A673 (cell line): ENCODE measurements around the gene ADK. TPM values are rescaled to one million over a fixed set of nuclear protein-coding genes. Genes with fewer than 3 reads are reported as not detected.

ENCODE experiments used
- BruUV-seq: library from RNA; stranded (reverse); fragments of 400-500 nt; replicated peaks from 2 replicates; lab custom pipeline; 2021; lab: Mats Ljungman, UMichigan
- CTCF ChIA-PET: fragments of 300-600 bp; sonication (Branson Sonifier 250); formaldehyde crosslinking; loops from one replicate; lab custom pipeline; 2022; ENCODE audit warnings: antibody characterized with exemption; lab: Charles Lee
- POLR2A ChIA-PET: fragments of 300-600 bp; sonication (Branson Sonifier 250); formaldehyde crosslinking; loops from one replicate; lab custom pipeline; 2022; ENCODE audit warnings: antibody characterized with exemption; ENCODE audit not compliant: low non-redundant PET; lab: Charles Lee
- DNase-seq: peaks from one replicate; pipeline ENCODE4 v3.0.0-alpha.2; 2015; ENCODE audit warnings: low spot score
- H3K27ac ChIP-seq: fragments of 200-600 bp; sonication (generic); 2 replicates; pipeline ENCODE4 v1.5.1; 2016; ENCODE audit warnings: mixed run types, low read depth, mild to moderate bottlenecking, mixed read lengths, antibody characterized with exemption, low read length; ENCODE audit not compliant: poor library complexity, severe bottlenecking
- H3K27me3 ChIP-seq: fragments of 200-600 bp; sonication (generic); replicated peaks from 2 replicates; pipeline ENCODE4 v1.6.1; 2017; ENCODE audit warnings: mixed run types, low read depth, mild to moderate bottlenecking, mixed read lengths, antibody characterized with exemption, low read length; ENCODE audit not compliant: insufficient read depth, poor library complexity
- H3K36me3 ChIP-seq: fragments of 200-600 bp; sonication (generic); 2 replicates; pipeline ENCODE4 v1.6.1; 2016; ENCODE audit warnings: mixed run types, mild to moderate bottlenecking, mixed read lengths, antibody characterized with exemption, low read length; ENCODE audit not compliant: insufficient read depth, poor library complexity, severe bottlenecking
- H3K4me1 ChIP-seq: fragments of 200-600 bp; sonication (generic); 2 replicates; pipeline ENCODE4 v1.6.1; 2017; ENCODE audit warnings: mixed run types, mild to moderate bottlenecking, mixed read lengths, antibody characterized with exemption, low read length; ENCODE audit not compliant: insufficient read depth, poor library complexity, severe bottlenecking
- H3K4me3 ChIP-seq: fragments of 200-600 bp; sonication (generic); 2 replicates; pipeline ENCODE4 v1.5.1; 2016; ENCODE audit warnings: low read depth, mixed run types, mild to moderate bottlenecking, mixed read lengths, low read length; ENCODE audit not compliant: poor library complexity, severe bottlenecking
- H3K9me3 ChIP-seq: fragments of 200-600 bp; sonication (generic); 2 replicates; pipeline ENCODE4 v1.6.1; 2016; ENCODE audit warnings: mixed run types, low read depth, mild to moderate bottlenecking, mixed read lengths, antibody characterized with exemption, low read length; ENCODE audit not compliant: poor library complexity, severe bottlenecking
- CTCF ChIP-seq: fragments of 300-800, 200-600 bp; sonication (generic); conservative IDR thresholded peaks from 2 replicates; pipeline ENCODE4 v1.5.1; 2017; ENCODE audit warnings: low read depth, mild to moderate bottlenecking, antibody characterized with exemption, low read length, moderate library complexity, mixed read lengths
- EZH2 ChIP-seq: fragments of 200-600 bp; sonication (generic); IDR thresholded peaks from 2 replicates; pipeline ENCODE4 v1.6.1; 2017; ENCODE audit warnings: borderline replicate concordance, low read depth, mild to moderate bottlenecking, mixed read lengths, antibody characterized with exemption, low read length; ENCODE audit not compliant: poor library complexity, severe bottlenecking
- intact Hi-C: fragments of 100-400 bp; cut with micrococcal nuclease; formaldehyde crosslinking; loops from one replicate; pipeline ENCODE4 v1.10.0; 2022; ENCODE audit not compliant: unreplicated experiment
- total RNA-seq: library from RNA; stranded (reverse); gene quantifications from 2 replicates; pipeline ENCODE4 v1.2.3, GENCODE V29; 2021

Gene ADK
- total RNA-seq, 1 experiment from 2014 or later, result 49.0 TPM

- H3K4me1 ChIP-seq, result no peaks in the 10 kb centered on the region
- CTCF ChIA-PET, result no interaction called here
- no peak for DNase-seq
- no peak overlapping the region for H3K27ac ChIP-seq
- intact Hi-C loops, result no loop called here
- TF ChIP-seq EZH2 (no peak), CTCF (no peak)
- no peaks in the 10 kb centered on the region for H3K9me3 ChIP-seq
- POLR2A ChIA-PET, result no interaction called here
- H3K27me3 ChIP-seq, result no peaks in the 10 kb centered on the region
- no TSS peak for BruUV-seq
- no peak overlapping the region for H3K4me3 ChIP-seq
- no peaks in the 10 kb centered on the region for H3K36me3 ChIP-seq
Measured at GRCh38 chr10:74662635-74663034, 511.6 kb downstream of the ADK start.

- no peaks in the 10 kb centered on the region for H3K9me3 ChIP-seq
- ChIA-PET POLR2A (interaction anchor here (0.6 kb wide), 1 partner anchor 12 kb away, joined by 3 read pairs; no protein-coding TSS in a partner anchor), CTCF (no interaction called here)
- intact Hi-C loops, result no loop called here
- BruUV-seq, result no TSS peak
- no peak overlapping the region for H3K4me3 ChIP-seq
- H3K27ac ChIP-seq, result no peak overlapping the region
- no peak for DNase-seq
- TF ChIP-seq EZH2 (no peak), CTCF (no peak)
- H3K36me3 ChIP-seq, result no peaks in the 10 kb centered on the region
- H3K4me1 ChIP-seq, result peaks cover 3% of the 10 kb centered on the region
- no peaks in the 10 kb centered on the region for H3K27me3 ChIP-seq
Measured at GRCh38 chr10:74669210-74669609, 518.2 kb downstream of the ADK start.

- POLR2A ChIA-PET, result interaction anchor here (0.7 kb wide), 1 partner anchor 9 kb away, joined by 6 read pairs; no protein-coding TSS in a partner anchor
- CTCF ChIA-PET, result no interaction called here
- TF ChIP-seq CTCF, result no peak
- no peak for TF ChIP-seq EZH2
Measured at GRCh38 chr10:74671716-74672115, 520.7 kb downstream of the ADK start.

More at GRCh38 chr10:74671716-74672115, 520.7 kb downstream of the ADK start:
- Histone ChIP-seq H3K36me3 (no peaks in the 10 kb centered on the region), H3K9me3 (no peaks in the 10 kb centered on the region), H3K27ac (no peak overlapping the region), H3K4me1 (peaks cover 3% of the 10 kb centered on the region), H3K27me3 (no peaks in the 10 kb centered on the region), H3K4me3 (no peak overlapping the region)
- intact Hi-C loops, result no loop called here
- no TSS peak for BruUV-seq
- DNase-seq, result no peak
